Ovary (tissue), 3 donors: ENCODE data around the gene RALGPS1.

Source experiments
- EP300 ChIP-seq: sonication (generic); formaldehyde crosslinking; IDR thresholded peaks from one replicate; pipeline ENCODE4 v1.6.1; 2017; ENCODE audit warnings: antibody characterized with exemption
- POLR2A ChIP-seq: fragments of 450-650 bp; IDR thresholded peaks from one replicate; pipeline ENCODE4 v1.6.1; 2017; ENCODE audit warnings: antibody characterized with exemption, mild to moderate bottlenecking, moderate library complexity
- TF ChIP-seq, protein P1 (sequence below), 3 donors: fragments of 450-650 bp in 2 of 3; fragments of 200-600 bp in 1 of 3; IDR thresholded peaks; one replicate each; pipeline versions ENCODE4 v1.5.1 to v1.8.0; 2016 to 2022; ENCODE audit warnings: antibody characterized with exemption in 3 of 3, mild to moderate bottlenecking in 1 of 3
- donor health status: DM: no; HTN: no; CAD: no.

DNA sequence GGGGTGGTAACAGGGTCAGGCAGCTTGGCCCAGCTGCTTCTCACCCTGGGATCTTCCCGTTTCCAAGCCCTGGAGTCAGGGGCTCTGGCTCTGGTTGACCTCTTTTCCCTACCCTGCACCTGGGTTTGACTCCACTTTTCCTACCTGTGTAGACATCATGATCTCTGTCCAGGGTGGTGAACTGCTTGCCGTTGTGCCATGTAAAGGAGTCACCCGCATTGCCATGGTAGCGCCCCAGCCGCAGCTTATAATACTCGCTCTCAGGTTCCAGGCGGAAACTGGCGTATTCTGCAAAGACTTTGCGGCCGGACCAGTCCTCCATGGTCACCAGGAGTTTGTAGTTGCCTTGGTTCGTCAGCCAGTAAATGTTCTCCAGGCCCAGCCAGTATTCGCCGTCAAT is 176.9 kb downstream of the RALGPS1 start:
- TF ChIP-seq, protein P1, sequence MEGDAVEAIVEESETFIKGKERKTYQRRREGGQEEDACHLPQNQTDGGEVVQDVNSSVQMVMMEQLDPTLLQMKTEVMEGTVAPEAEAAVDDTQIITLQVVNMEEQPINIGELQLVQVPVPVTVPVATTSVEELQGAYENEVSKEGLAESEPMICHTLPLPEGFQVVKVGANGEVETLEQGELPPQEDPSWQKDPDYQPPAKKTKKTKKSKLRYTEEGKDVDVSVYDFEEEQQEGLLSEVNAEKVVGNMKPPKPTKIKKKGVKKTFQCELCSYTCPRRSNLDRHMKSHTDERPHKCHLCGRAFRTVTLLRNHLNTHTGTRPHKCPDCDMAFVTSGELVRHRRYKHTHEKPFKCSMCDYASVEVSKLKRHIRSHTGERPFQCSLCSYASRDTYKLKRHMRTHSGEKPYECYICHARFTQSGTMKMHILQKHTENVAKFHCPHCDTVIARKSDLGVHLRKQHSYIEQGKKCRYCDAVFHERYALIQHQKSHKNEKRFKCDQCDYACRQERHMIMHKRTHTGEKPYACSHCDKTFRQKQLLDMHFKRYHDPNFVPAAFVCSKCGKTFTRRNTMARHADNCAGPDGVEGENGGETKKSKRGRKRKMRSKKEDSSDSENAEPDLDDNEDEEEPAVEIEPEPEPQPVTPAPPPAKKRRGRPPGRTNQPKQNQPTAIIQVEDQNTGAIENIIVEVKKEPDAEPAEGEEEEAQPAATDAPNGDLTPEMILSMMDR (IDR thresholded peaks at IDR 0.05) = no peak
- TF ChIP-seq POLR2A (no peak), EP300 (no peak)
